GM11168 (cell line): ENCODE data around the gene AUTS2.
"Not testable (repeated sequence)": the region's sequence is repeated elsewhere in the genome, so short reads cannot be mapped to it uniquely, and the experiment has no call there.

Source experiments
- in situ Hi-C: fragments of 300-500 bp; cut with MboI; formaldehyde crosslinking; loops from one replicate; pipeline ENCODE4 v1.12.0; 2022; ENCODE audit warnings: low sequenced_read_pairs; ENCODE audit not compliant: unreplicated experiment

The AUTS2 gene

DNA sequence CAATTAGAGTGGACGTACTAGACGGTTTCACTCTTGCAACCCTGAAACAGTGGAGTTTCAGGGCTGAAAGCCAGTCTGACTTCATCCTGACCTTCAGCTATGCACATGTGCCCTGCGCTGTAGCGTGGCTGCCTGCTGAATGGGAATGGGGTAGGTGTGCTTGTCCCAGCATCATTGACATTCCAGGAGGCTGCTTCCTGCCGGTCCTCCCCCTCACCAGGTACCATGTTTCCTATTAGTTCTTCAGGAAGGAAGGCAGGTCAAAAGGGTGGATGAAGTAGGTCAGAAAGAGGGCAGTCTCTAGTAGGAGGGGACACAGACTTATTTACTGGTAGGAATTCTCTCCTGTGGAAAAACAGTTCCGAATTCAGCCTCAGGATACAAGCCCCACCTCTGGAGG, 981.9 kb downstream of the AUTS2 start:
- in situ Hi-C loops: no loop called here

DNA sequence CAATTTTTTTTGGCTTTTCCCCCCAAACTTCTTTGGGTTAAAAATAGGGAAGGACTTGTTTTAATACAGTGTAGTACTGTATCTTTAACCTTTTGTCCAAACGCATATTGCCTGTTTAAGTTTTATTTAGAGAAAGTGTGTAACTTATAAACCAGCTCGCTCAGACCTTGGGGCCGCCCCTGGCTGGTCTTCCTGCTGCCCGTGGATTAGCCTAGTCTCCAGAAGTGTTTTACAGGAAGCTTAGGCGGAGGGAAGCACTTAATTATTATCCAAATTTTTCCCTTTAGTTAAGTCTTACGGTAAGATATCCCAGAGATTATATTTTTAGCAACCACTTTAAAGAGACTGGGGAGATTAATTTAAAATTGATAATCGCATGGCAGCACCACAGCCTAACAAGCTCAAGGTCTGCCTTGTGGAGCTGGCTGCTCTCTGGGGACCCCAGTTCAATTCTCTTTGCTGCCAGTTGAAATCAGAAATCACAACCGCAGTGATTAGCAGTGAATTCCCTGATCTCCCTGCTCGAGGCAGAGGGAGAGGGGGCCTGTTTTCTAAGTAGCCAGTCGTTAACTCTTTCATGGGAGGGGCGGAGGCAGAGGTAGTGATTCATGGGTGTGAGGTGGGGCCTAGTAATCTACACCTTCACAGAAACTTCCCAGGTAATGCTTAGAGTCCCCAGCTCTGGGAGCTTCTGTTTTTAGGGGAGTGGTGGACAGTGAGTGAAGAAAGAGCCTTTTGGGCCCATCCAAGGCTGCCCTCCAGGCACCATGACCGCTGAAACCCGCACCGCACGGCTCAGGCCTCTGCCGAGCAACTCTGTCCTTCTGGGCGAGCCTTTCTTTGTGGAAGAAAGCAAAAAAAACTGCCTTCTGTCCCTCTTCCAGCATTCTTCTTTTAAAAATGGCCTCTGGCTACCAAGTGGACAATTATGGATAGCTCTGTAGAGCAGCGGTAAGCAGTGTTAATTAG, 984.9 kb downstream of the AUTS2 start:
- in situ Hi-C loops: no loop called here

DNA sequence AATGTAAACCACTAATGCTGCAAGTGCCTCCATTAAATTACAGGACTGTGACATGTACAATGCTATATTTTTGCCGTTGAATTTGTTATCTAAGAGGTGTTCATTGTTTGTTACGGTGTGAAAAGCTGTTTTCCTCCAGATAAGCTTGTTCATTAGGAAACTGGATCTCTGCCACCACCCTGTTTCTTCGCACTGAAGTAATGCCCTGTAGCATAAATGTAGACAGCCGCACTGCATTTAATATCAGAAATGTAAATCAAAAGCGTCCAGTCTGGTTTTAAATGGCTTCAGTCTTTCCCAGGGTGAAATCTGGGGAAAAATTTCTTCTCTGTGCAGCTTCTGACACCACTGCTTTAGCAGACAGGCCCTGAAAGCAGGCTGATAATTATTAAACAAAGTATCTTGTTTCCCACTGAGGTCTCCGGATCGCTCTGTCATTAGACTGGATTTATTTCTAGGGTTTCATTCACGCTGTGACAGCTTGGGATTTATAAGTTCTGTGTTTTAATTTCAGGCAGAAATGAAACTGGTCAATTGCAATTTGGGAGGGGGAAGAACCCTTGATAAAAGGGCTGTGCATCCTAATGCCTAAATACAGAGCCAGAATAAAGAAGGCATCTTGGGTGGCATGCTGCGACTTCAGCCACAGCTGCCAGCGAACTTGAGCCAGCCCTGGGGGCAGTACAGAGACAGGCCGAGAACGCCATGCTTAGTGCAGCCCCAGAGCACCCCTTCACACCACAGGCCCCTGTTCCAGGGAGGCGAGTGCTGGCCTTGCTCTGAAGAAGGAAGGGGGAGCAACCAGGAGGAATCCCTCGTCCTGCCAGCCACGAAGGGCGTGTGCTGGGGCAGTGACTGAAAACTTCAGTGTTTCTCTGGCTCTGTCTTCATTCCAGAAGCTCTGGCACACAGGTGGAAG, 985.9 kb downstream of the AUTS2 start:
- in situ Hi-C loops: no loop called here

DNA sequence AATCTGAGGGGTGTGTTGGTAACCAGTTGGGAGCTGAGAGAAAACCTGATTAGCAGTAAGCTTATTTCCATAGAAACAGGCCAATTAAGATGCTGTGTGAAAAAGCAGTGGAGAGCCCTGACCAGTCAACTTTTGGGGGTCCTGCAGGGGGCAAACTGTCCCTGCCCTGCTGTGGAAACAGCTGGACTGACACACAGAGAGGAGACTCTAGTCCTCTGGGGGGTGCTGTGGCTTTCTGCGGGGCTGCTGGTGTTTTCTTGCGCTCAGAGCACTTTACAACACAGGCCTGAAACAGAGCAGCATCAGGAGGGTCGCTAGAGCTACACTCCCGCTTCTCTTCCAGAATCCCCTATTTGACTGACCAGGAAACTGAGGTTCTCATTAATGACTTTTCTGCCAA, 986.8 kb downstream of the AUTS2 start:
- in situ Hi-C loops: no loop called here

DNA sequence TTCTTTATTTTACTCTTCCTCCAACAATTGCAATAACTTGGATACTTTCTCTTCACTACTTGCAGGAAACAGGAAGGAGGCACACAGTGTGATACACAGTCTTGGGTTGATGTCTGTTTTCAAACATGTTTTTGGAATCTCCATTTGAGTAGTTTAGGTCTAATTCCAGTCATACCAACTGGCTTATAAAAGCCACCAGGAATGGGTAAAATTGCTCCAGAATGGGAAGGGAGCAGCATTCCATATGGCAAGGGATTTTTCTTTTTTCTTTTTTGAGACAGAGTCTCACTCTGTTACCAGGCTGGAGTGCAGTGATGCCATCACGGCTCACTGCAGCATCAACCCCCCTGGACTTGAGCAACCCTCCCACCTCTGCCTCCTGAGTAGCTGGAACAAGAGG, 988.5 kb downstream of the AUTS2 start:
- in situ Hi-C loops: no loop called here

DNA sequence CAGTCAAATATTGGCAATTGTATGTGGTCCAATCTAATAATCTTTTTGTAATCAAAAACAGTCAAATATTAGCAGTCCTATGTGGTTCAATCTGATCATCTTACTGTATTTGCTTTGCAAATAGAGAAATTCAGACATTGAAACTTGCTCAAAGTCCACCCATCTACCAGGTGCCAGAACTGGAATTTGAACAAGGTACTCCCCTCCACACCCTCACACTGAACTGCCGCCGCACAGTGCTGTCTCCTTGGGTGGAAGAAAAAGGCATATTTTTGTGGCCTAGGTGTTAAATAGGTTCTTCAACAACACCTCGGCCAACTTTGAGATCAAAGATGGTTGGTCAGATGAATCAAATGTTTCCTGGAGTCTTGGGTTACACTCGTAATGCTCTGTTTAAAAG, 989.5 kb downstream of the AUTS2 start:
- in situ Hi-C loops: no loop called here

DNA sequence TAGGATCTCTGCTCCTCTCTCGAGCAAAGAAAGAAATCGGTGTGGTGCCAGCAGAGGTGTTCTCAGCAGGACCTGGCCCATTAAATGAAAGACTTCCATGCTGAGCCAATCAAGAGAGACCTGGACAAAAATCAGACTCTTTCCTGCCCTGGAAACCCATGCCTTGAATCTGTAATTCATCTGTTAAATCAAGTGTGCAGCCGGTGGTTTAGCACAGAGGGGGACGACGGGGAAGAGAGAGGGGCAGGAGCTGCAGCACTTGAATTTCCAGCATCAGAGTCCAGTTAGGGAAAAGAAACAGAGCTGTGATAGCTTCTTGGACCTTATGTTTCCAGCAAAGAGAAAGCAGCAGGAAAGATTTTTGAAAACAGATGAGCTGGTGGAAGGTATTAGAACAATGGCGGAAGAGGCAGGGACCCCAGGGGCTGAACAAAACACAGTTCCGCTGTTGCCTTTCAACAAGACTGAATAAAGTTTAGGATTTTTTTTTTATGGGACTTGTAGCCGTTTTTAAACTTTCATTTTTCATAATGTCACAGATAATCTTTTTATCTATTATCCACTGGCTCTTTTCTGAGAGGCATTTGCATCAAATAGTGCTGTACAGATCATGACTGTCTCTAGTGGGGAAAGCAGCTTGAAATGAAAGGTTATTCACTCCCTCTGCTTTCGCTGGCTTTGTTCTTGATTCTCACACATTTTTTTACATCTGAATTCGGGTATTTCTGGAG, 990.1 kb downstream of the AUTS2 start:
- in situ Hi-C loops: no loop called here

DNA sequence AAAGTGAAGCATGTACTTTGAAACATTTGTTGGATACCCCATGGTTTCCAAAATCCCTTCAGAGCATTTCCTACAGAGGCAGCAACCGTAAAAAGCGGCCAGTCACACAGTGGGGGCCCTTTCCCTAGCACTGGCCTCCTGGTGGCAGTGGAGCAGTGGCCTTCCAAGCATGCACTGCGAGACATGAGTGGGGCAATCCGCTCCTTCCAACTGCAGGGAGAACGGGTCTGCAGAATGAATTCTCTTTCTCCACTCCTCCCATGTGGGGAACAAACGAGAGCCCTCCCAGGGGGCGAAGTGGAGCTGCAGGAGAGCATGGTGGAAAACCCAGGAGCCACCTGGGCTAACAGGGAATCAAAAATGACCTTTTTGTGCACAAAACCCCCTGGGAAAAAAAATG, 990.7 kb downstream of the AUTS2 start:
- in situ Hi-C loops: no loop called here

DNA sequence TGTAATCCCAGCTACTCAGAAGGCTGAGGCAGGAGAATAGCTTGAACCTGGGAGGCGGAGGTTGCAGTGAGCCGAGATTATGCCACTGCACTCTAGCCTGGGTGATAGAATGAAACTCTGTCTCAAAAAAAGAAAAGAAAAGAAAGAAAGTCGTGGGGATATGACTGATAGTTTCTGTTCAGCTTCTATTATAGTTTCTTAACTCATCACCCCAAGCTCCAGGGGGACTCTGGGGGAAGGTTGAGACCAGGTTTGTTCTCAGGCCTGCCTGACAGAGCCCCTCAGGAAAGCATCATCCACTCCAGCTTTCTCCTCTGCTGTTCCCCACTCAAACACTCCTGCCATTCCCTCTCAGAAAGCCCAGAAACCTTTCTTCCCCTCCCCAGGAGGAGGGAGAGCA, 991.3 kb downstream of the AUTS2 start:
- in situ Hi-C loops: no loop called here

DNA sequence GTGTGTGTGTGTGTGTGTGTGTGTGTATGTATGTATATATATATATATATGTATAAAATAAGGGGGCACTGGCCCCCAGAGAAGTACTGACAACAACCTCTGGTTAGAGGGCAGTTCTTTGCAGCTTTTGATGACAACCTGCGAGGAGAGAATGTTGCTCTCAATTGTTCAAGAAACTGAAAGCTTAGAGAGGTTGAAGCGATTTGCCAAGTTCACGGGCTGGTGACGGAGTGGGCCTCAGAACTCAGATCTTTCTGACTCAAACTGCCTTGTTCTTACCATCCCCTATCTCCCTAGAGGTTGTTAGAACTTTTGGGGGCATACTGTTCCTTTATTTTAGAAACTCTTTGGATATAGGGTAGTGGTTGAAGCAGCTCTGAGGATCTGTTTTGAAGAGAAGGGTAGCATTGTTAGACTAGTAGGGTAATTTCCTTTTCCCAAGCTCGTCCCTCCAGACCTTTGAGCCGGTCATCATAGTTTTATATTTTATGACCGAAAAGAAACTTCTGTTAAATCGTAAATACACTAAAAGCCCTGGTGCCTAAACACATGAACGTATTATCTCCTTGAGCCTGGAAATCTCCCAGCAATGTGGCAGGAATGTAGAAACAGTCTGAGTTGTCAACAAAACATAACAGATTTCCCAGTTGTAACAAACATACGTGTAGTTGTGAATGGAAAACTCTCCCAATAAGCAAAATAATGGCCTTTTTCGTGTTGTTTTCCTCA, 992.0 kb downstream of the AUTS2 start:
- in situ Hi-C loops: no loop called here

DNA sequence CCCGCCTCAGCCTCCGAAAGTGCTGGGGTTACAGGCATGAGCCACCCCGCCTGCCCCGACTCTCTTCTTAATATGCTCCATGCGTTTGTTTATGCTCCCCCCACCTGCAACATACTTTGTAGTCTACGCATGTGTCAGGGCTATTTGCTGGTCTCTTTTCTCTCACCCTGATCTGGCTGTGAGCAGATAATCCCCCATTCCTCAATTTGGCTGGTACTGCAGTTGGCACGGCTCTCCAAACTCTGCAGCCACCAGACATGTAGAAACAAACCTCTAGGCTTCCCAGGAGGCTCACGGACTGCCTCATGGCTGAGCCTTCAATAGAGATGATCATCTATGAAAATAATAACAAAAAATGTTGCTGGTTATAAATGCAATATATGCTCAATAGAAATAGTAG, 993.4 kb downstream of the AUTS2 start:
- in situ Hi-C loops: no loop called here

DNA sequence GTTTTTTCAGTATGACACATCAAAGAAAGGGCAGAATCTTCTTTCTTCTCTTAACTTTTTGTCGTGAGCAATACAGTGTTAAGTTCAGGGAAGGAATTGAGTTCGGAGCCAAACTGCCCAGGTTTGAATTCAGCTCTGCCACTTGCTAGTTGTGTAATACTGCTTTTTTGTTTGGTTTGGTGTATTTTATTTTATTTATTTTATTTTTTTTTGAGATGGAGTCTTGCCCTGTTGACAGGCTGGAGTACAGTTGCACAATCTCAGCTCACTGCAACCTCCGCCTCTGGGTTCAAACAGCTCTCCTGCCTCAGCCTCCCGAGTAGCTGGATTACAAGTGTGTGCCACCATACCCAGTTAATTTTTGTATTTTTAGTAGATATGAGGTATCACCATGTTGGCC, 993.9 kb downstream of the AUTS2 start:
- in situ Hi-C loops: no loop called here

DNA sequence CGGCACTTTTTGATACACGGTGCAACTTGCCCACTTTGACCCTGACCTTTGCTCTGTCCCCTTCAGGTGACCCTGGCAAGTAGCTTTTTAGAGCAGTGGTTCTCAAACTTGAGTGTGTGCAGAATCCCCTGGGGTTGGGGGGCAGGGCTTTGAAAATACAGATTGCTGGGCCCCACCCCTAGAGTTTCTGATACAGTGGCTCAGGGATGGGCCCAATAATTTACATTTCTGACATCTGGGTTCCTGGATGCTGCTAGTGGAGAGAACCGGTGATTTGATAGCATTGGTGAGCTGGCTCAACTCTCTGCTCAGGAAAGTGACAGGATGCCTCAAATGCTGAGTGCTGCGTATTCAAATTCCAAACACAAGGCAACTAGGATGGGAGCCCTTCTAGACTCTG, 995.9 kb downstream of the AUTS2 start:
- in situ Hi-C loops: no loop called here

DNA sequence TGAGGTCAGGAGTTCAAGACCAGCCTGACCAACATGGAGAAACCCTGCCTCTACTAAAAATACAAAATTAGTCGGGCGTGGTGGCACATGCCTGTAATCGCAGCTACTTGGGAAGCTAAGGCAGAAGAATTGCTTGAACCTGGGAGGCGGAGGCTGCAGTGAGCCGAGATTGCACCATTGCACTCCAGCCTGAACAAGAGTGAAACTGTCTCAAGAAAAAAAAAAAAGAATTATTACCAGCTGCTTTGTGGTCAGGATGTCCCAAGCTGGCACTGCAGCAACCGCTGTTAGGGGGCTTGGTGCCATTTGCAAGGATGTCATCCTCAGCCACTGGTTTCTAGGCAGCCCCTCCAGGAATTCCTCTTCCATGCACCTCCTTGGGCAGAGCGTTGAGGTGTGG, 996.6 kb downstream of the AUTS2 start:
- in situ Hi-C loops: not testable (repeated sequence)

DNA sequence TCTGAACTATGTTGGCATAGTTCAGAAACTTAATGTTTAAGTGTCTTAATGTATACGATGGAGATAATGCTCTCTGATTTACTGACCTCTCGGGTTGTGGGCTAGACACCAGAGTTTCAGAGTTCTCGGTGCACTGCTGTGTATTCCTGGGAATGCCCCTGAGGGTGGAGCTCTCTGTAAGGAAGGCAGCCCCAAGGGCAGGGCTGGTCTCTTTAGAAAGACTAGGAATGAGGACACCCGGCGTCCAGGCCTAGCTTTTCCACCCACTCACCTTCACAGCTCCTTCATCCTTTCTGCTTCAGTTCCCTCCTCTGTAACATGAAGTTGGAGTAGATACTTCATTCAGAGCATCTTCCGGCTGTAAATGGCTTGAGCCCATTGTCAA, 997.1 kb downstream of the AUTS2 start:
- in situ Hi-C loops: no loop called here

DNA sequence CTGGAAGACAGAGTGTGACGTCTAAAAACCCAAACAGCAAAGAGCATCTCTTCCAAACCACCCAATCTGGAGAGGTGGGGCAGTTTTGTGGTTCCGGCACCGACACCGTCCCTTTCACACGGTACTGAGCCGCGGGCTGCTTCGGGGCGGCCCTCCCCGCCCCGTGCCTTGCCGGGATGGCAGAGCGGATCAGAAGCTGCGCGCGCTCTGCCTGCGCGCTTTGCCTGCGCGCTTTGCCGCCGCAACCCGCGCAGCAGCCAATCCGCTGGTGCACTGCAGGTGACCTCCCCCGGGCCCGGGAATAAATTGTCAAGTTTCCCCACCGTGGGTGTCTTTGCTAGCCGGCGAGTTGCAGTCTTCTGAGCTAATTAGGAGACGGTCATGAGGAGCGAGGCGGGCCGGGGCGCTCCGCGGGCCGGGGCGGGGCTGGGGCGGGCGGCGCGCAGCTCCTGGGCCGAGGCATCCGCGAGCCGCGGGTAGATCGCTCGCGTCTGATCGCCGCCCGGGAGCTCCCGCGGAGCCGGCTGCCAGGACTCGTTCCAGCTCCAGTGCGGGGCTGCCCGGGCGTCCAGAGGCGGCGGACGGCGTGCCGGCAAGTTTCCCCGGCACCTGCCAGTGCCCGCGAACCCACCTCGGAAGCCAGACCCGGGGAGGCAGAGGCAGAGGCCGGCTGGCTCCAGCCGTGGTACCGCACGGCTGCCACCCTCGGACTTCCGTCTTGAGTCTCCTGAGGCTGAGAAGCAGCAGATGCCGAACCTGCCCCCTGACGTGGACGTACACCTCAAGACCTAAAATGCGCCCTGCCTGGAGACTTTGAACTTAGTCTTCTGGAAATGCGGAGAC, 997.7 kb downstream of the AUTS2 start:
- in situ Hi-C loops: no loop called here

DNA sequence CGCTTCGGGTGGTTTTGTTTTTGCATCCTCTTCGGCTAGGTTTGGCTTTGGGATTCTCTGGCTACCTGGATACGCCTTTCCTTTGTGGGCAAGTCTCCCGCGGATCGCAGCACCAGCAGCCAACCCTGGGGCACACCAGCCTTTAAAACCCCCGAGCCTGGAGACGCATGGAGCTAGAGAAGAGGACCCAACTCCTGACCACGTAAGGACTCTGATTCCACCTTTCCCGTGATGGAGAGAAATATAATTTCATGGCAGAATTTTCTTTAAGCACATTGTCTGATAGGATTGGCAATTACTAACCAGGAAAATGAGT, 998.3 kb downstream of the AUTS2 start:
- in situ Hi-C loops: no loop called here

DNA sequence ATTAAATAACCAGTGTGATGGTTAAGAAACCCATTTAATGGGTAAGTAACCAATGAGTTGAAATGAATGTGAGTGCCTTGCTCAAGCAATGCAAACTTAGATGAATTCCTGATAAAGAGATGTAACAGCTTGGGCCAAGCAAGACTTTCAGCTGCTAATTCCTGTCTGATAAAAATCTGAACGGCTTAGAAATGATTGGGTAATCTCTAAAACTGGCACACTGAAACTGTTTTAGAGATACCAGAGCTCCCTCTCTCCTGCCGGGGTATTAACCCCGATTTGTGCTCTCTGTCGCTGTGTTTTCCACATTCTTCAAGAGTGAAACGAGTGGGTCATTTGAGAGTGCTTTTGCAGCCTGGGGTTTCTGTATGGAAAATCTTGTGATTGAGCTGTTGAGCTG, 998.8 kb downstream of the AUTS2 start:
- in situ Hi-C loops: no loop called here

DNA sequence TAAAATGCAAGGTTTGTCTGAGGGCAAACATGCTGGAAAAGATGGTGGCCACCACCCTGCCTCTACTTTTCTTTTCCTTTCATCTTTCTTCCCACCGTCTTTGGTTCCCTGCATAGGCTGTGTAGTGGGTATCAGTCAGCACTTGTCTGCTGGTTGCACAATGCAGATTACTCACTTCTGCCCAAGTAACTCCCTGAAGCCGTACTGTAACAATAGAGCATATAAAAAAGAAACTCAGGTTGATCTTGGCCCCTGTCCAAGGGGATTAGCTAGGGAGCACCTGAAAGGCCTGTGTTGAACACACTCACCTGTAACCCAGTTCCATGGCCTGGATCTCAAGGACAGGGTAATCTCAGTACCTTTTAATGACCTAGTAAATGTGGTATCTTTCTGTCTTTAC, 1000.7 kb downstream of the AUTS2 start:
- in situ Hi-C loops: no loop called here
